Right renal pelvis (tissue), 4 donors: Measurements from ENCODE around the gene ISL2. TPM values are rescaled to one million over a fixed set of nuclear protein-coding genes. Genes with fewer than 3 reads are reported as not detected.

Experiments
- DNase-seq, 4 donors: peaks; one replicate each; pipeline ENCODE4 v3.0.0-alpha.2; 2013; ENCODE audit warnings: low read depth in 4 of 4, low spot score in 3 of 4, missing footprints in 1 of 4
- polyA plus RNA-seq, 4 donors: library from polyadenylated mRNA; unstranded; fragments of 120-200 nt; gene quantifications; one replicate each; pipeline ENCODE4 v1.2.1, GENCODE V29; 2013; ENCODE audit not compliant: insufficient read length in 4 of 4

The ISL2 gene
- polyA plus RNA-seq, 4 donors: 0.06 TPM; not detected in 3

DNA sequence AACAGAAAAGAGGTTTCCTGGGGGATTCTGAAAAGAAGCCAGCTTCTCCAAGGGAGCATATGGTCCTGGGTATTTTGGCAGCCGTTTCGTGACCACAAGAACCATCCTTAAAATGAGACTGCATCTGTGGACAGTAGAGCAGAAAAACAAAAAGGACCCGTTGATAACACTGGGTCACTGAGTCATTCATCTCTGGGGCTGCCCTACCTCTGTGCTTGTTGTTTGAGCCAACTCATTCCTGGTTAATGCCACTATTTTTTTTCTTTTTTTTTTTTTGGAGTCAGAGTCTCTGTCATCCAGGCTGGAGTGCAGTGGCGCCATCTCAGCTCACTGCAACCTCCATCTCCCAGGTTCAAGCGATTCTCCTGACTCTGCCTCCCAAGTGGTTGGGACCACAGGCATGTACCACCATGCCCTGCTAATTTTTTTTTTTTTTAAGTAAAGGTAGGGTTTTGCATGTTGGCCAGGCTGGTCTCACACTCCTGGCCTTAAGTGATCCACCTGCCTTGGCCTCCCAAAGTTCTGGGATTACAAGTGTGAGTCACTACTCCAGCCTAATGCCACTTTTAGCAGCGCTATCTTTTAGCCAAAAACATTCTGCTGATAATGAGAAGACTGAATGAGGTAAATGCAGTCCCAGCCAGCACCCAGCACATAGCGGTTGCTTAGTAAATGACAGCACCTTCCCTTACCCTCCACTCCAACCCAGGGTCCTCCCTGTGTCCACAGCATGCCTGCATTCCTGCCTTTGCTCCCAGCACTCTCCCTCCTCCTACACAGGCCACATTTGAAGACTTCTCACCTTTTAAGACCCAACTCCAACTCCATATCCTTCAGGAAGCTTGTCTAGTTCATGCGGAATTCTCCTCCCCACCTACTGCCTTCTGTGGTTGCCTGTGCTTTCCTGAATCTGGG lies 9.1 kb upstream of the ISL2 start:
- no peak for DNase-seq

GRCh38 chr15:76328106-76328696 lies 8.4 kb upstream of the ISL2 start:
- DNase-seq: no peak

DNA sequence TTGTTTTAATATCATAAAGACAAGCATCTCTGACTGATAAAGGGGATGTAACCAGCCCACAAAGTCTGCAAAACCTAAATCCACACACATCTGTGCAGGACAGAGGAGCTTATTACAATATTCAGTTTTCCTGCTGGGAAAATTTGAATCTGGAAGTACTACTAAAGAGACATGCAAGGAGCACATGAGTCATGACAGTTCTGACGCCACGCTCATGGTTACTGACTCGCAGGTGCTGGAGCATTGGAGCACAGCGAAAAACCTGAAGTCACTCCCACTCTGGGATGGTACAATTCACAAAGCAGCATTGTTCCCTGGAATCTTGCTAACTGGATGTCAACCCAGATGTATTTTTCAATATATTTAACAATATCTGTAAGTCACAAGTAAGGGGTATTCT lies 7.6 kb upstream of the ISL2 start:
- no peak for DNase-seq

DNA sequence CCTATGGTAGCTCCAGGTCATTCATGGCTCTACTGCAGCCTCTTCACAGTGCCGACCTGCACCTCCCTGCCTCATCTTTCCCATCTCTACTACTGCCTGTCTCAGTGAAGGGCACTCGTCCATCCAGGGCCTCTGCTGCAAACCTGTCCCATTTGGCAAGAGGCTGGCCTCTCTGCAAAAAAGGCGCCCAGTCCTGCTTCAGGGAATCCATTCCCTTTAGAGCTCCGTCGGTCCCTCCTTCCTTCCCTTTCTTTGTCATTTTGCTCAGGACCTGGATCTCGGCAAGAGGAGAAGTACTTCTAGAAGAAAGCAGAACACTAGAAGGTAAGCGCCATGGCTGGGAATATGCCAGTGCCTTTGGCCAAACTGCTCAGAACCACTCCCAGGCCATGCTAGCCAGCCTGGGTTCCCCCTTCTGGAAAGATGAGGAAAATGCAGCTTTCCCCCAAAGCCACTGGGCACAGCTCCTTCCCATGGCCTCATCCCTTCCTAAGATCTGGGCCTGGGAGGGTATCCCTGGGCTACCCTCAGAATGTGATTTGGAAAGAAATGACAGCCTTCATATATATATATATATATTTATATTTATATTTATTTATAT lies 6.4 kb upstream of the ISL2 start:
- no peak for DNase-seq

DNA sequence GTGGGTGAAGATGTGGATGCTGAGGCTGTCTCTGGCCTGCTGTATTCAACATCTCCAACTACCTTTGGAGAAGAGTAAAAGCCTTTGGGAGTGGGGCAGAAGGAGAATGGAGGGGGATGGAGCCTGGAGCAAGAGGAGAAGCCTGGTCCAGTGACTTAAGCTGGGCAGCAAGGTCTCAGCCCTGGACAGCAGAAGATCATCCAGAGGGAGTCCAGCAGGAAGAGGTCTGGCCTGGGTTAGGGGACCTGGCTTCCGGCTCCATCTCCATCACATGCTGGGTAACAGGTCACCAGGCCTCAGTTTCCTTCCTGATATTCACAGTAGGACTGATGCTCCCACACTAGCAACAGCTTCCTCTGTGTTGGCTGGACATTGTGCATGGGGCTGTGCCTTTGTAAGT lies 3.8 kb upstream of the ISL2 start:
- DNase-seq: no peak

DNA sequence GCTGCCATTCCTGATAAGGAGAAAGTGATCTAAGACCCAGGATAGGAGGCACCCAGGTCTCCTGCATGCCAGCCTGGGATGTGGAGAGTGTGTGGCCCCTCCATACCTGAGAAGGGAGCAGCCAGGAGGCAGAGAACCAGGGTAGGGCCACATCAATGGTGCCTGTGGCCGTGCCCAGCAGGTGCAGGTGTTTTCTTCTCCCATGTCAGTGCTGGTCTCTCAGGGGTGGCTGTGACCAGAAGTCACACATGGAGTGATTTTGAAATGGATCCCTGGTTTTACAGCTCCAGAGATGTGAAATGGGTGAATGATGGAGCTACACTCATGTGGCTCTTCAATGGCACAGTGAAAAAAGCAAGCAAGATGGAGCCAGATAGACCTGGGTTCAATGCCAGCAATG lies 3.3 kb upstream of the ISL2 start:
- DNase-seq: no peak

- no peak for DNase-seq
Measured at GRCh38 chr15:76333720-76334437, 2.7 kb upstream of the ISL2 start.

DNA sequence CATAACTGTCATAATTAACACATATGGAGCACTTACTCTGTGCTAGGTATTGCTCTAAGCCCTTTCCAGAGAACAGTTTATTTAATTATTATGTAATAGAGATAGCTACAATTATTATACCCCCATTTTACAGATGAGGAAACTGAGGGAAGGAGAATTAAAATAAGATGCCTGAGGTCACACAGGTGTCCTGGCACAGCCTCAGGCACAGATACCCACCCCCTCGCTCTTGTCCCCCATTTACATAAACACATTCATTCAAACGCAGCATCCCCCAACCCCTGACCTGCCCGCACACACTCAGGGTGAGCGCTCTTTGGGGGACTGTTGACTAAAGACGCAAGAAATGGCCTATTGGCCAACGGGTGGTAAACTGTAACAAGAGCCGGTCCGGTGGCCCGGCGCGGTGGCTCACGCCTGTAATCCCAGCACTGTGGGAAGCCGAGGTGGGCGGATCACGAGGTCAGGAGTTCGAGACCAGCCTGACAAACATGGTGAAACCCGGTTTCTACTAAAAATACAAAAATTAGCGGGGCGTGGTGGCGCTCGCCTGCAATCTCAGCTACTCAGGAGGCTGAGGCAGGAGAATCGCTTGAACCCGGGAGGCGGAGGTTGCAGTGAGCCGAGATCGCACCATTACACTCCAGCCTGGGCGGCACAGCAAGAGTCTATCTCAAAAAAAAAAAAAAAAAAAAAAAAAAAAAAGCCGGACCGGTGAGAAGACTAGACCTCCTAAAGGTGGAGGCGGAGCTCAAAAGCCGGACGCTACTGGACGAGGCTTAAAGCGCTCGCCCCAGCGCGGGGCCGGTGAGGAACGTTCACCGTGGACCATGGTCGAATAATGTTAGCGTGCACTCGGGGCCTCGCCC lies 1.9 kb upstream of the ISL2 start:
- no peak for DNase-seq

DNA sequence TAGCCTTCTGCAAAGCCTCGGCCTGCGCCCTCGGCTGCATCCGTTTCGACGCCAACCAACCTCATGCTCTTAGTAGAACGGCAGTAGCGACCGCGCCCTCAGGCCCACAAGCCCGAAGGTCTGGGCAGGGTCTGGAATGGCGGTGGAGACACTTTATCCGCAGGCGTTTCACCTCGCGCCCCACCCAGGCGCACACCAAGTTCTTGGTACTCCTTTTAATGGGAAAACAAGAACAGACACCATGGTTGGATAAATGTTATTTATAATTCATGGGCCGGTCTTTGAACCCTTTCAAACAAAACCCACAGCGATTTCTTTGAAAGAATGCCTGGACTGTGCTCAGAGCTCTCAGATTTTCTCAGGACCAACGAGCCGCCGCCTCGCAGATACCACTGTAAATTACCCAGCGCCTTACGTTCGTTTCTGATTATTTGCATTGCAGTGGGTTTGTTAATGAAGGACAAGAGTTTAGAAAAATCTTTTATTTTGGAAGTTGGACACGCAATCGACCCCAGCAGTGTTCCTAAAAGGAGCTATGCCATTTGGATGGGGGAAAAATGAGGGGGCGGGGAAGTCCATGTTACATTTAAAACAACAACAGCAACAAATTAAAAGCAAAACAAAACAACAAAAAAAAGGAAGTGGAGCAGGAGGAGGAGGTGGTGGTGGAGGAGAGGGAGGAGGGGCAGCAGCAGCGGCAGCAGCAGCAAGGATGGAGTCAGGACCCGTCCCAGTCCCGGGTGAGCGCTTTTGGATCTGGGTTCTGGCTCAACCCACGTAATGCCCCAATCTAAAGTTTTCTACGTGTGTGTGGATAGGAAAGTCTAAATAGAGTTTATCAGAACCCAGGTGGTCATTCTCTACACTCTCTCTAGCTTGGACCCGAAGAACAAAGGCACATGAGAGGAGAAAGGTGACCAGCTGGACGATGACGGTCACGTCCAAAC lies 993 bp upstream of the ISL2 start:
- no peak for DNase-seq

- no peak for DNase-seq
Measured at GRCh38 chr15:76337059-76337695, 604 bp downstream of the ISL2 start.

GRCh38 chr15:76337696-76338485 lies 1.3 kb downstream of the ISL2 start:
- DNase-seq: no peak

DNA sequence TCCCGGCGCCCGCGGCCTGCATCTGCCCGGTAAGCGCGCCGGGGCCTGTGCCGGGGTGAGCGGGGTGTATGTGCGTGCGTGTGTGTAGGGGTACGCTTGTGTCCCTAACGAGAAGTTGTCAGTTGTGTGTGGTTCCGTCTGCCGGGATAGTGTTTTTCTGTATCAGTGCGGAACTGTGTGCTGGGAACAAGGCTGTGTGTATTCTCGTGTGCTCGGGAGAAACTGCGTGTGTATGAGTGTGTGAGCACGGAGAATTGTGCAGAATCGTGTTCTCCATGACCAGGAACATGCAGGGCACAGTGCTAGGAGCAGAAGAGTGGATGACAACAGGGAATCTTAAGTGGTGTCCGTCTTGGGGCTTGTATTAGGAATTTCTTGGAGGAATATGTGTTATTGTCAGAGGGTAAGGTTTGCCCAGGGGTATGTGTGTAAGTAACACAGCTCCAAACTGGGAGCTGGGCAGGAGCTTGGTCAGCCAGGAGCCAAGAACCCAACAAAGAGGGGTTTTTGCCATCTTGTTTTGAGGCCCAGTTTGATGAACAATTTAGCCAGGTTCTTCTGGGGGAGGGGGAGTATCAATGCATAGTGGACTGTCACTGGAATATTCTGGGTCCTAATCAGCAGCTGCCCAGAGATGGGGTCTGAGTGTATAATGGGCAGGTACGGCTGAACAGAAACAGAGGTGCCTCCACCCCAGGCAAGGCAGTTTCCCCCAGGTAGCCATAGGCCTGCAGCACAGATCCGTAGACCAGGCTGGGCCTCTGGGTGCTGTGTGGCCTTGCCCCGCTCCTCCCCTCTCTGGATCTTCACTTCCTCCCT lies 2.1 kb downstream of the ISL2 start:
- no peak for DNase-seq

- no peak for DNase-seq
Measured at GRCh38 chr15:76339305-76340197, 3.0 kb downstream of the ISL2 start.

- DNase-seq: no peak
Measured at GRCh38 chr15:76340198-76340802, 3.7 kb downstream of the ISL2 start.

DNA sequence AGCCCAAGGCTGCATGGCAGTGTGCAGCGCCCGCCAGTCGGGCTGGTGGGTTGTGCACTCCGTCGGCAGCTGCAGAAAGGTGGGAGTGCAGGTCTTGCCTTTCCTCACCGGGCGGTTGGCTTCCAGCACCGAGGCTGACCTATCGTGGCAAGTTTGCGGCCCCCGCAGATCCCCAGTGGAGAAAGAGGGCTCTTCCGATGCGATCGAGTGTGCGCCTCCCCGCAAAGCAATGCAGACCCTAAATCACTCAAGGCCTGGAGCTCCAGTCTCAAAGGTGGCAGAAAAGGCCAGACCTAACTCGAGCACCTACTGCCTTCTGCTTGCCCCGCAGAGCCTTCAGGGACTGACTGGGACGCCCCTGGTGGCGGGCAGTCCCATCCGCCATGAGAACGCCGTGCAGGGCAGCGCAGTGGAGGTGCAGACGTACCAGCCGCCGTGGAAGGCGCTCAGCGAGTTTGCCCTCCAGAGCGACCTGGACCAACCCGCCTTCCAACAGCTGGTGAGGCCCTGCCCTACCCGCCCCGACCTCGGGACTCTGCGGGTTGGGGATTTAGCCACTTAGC lies 4.3 kb downstream of the ISL2 start:
- no peak for DNase-seq
